CD14-positive monocyte (primary cell): ENCODE results near the gene TBC1D5. TPM values are rescaled to one million over a fixed set of nuclear protein-coding genes. Genes with fewer than 3 reads are reported as not detected.

Source experiments
- DNase-seq, 3 donors: peaks; one replicate each; pipeline ENCODE4 v3.0.0-alpha.2; 2011 to 2022
- H2AFZ ChIP-seq: 2 replicates; pipeline ENCODE4 v1.6.0; 2012; ENCODE audit warnings: mild to moderate bottlenecking, low read depth, low read length, inconsistent platforms; ENCODE audit not compliant: insufficient read depth, poor library complexity, severe bottlenecking
- H3K27ac ChIP-seq, 2 donors: 1 replicate in 1 of 2; 2 replicates in 1 of 2; pipeline ENCODE4 v1.5.1; 2012 to 2013; ENCODE audit warnings: low read length in 2 of 2, control low read depth in 1 of 2, inconsistent platforms in 1 of 2, low read depth in 1 of 2, mild to moderate bottlenecking in 1 of 2
- H3K27me3 ChIP-seq, 2 donors: one replicate each; pipeline versions ENCODE4 v1.6.0 to v1.6.1; 2011 to 2013; ENCODE audit warnings: low read length in 2 of 2; ENCODE audit not compliant: control insufficient read depth in 2 of 2, insufficient read depth in 2 of 2
- H3K36me3 ChIP-seq, 2 donors: replicated peaks in 1 of 2; 1 replicate in 1 of 2; 2 replicates in 1 of 2; pipeline versions ENCODE4 v1.5.1 to v1.6.1; 2012 to 2013; ENCODE audit warnings: low read length in 2 of 2, control low read depth in 1 of 2, inconsistent platforms in 1 of 2, mild to moderate bottlenecking in 1 of 2; ENCODE audit not compliant: insufficient read depth in 2 of 2, control insufficient read depth in 1 of 2
- H3K4me1 ChIP-seq, 2 donors: 1 replicate in 1 of 2; 2 replicates in 1 of 2; pipeline versions ENCODE4 v1.5.1 to v1.6.1; 2012 to 2013; ENCODE audit warnings: low read length in 2 of 2, control low read depth in 1 of 2, inconsistent platforms in 1 of 2, mild to moderate bottlenecking in 1 of 2, moderate library complexity in 1 of 2; ENCODE audit not compliant: insufficient read depth in 2 of 2, control insufficient read depth in 1 of 2
- H3K4me2 ChIP-seq: replicated peaks from 2 replicates; pipeline ENCODE3; 2012; ENCODE audit warnings: low read length, moderate library complexity, mild to moderate bottlenecking; ENCODE audit not compliant: poor library complexity, severe bottlenecking; ENCODE audit errors: extremely low read depth
- H3K4me3 ChIP-seq, 3 experiments: fragments of 200-600 bp in 1 of 3; sonication (generic) in 1 of 3; replicated peaks in 1 of 3; 1 replicate in 2 of 3; 2 replicates in 1 of 3; pipeline ENCODE4 v1.5.1; 2011 to 2013; ENCODE audit warnings: low read length in 3 of 3, mild to moderate bottlenecking in 3 of 3, control low read depth in 2 of 3, low read depth in 2 of 3, inconsistent platforms in 1 of 3, moderate library complexity in 1 of 3
- H3K79me2 ChIP-seq: 2 replicates; pipeline ENCODE4 v1.6.0; 2012; ENCODE audit warnings: mild to moderate bottlenecking, control low read depth, inconsistent platforms, low read length, moderate library complexity; ENCODE audit not compliant: insufficient read depth
- H3K9ac ChIP-seq: 2 replicates; pipeline ENCODE4 v1.6.0; 2017; ENCODE audit warnings: low read length, mild to moderate bottlenecking; ENCODE audit not compliant: insufficient read depth, poor library complexity, severe bottlenecking
- H3K9me3 ChIP-seq, 2 donors: replicated peaks in 1 of 2; 1 replicate in 1 of 2; 2 replicates in 1 of 2; pipeline versions ENCODE4 v1.5.1 to v1.6.1; 2012 to 2013; ENCODE audit warnings: low read length in 2 of 2, control low read depth in 1 of 2; ENCODE audit not compliant: control insufficient read depth in 1 of 2, insufficient read depth in 1 of 2
- H4K20me1 ChIP-seq: 2 replicates; pipeline ENCODE4 v1.6.0; 2012; ENCODE audit warnings: mild to moderate bottlenecking, low read length, control low read depth, moderate library complexity; ENCODE audit not compliant: insufficient read depth
- H3K27ac Mint-ChIP-seq, 7 donors: one replicate each; pipeline ENCODE4 v1.8.0; 2020; ENCODE audit warnings: mild to moderate bottlenecking in 7 of 7, mixed read lengths in 7 of 7, moderate library complexity in 6 of 7, inconsistent platforms in 2 of 7
- H3K27me3 Mint-ChIP-seq, 3 donors: one replicate each; pipeline ENCODE4 v1.8.0; 2021 to 2022; ENCODE audit warnings: low read depth in 3 of 3, mild to moderate bottlenecking in 3 of 3, mixed read lengths in 3 of 3, moderate library complexity in 3 of 3, inconsistent platforms in 1 of 3
- H3K36me3 Mint-ChIP-seq, 2 donors: one replicate each; pipeline ENCODE4 v1.8.0; 2020; ENCODE audit warnings: mixed read lengths in 2 of 2, inconsistent platforms in 1 of 2, mild to moderate bottlenecking in 1 of 2
- H3K4me1 Mint-ChIP-seq: one replicate; pipeline ENCODE4 v1.8.0; 2020; ENCODE audit warnings: mild to moderate bottlenecking, mixed read lengths
- H3K4me3 Mint-ChIP-seq, 2 donors: one replicate each; pipeline ENCODE4 v1.8.0; 2020; ENCODE audit warnings: mild to moderate bottlenecking in 2 of 2, mixed read lengths in 2 of 2, moderate library complexity in 1 of 2
- H3K9me3 Mint-ChIP-seq, 7 donors: one replicate each; pipeline ENCODE4 v1.8.0; 2020 to 2022; ENCODE audit warnings: mixed read lengths in 7 of 7, mild to moderate bottlenecking in 6 of 7, moderate library complexity in 6 of 7, inconsistent platforms in 2 of 7
- WGBS: methylation state at CpG from one replicate; pipeline ENCODE4 v1.1.5; 2013; ENCODE audit warnings: missing lambda C conversion rate; ENCODE audit not compliant: insufficient coverage; 5-methylcytosine and 5-hydroxymethylcytosine counted together
- intact Hi-C, 2 donors: fragments of 100-400 bp; cut with micrococcal nuclease; formaldehyde crosslinking; loops; one replicate each; pipeline versions ENCODE4 v1.15.0 to v1.15.1; 2023
- polyA plus RNA-seq, 3 donors: library from polyadenylated mRNA; depleted of rRNA in 1 of 3; unstranded in 2 of 3; stranded (reverse) in 1 of 3; fragments of 300-500 nt in 2 of 3; fragments of >200 nt in 1 of 3; fragmentation: Illumina TruSeq in 2 of 3; gene quantifications; 1 replicate in 2 of 3; 2 replicates in 1 of 3; pipeline ENCODE4 v1.2.3, GENCODE V29; 2012 to 2021
- TF ChIP-seq, protein P1 (sequence below): fragments of 200-600 bp; IDR thresholded peaks from one replicate; pipeline ENCODE4 v1.8.0; 2022; ENCODE audit warnings: antibody characterized with exemption, mild to moderate bottlenecking

The TBC1D5 gene
- polyA plus RNA-seq, 3 donors: 17.6 to 35.3 (median 21.0) TPM

DNA sequence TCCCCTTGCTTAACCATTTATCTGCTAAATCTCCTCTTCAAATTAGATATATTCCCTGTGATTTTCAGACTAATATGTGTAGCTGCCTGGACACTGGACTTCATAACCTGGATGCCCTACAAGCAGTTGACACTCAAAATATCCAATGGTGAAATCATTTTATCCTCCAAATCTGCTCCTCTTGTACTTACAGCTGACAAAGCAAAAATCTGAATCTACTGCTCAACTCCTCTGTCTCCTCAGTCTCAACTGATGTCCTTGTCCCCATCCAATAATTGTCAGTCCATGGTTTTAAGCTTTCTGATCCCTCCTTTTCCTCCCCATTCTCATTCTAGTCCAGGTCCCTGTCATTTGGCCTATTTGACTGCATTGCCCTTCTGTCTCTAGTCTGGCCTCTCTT, 411.8 kb downstream of the TBC1D5 start:
- intact Hi-C loops: no loop called here
- Histone ChIP-seq H3K4me1 (no peaks in the 10 kb centered on the region), H3K79me2 (no peaks in the 10 kb centered on the region), H3K9me3 (no peaks in the 10 kb centered on the region), H2AFZ (no peak overlapping the region), H3K36me3 (peaks cover 0 to 2% of the 10 kb centered on the region in 2 donors), H3K9ac (no peak overlapping the region), H3K27ac (no peak overlapping the region), H3K27me3 (no peaks in the 10 kb centered on the region), H3K4me2 (no peak overlapping the region), H3K4me3 (no peak overlapping the region), H4K20me1 (no peaks in the 10 kb centered on the region)
- Mint-ChIP-seq H3K27ac (no peak overlapping the region), H3K36me3 (peaks cover 3 to 9% of the 10 kb centered on the region in 2 donors), H3K4me3 (no peak overlapping the region), H3K27me3 (no peaks in the 10 kb centered on the region), H3K4me1 (no peaks in the 10 kb centered on the region), H3K9me3 (no peaks in the 10 kb centered on the region)
- no peak for DNase-seq
- TF ChIP-seq, protein P1, sequence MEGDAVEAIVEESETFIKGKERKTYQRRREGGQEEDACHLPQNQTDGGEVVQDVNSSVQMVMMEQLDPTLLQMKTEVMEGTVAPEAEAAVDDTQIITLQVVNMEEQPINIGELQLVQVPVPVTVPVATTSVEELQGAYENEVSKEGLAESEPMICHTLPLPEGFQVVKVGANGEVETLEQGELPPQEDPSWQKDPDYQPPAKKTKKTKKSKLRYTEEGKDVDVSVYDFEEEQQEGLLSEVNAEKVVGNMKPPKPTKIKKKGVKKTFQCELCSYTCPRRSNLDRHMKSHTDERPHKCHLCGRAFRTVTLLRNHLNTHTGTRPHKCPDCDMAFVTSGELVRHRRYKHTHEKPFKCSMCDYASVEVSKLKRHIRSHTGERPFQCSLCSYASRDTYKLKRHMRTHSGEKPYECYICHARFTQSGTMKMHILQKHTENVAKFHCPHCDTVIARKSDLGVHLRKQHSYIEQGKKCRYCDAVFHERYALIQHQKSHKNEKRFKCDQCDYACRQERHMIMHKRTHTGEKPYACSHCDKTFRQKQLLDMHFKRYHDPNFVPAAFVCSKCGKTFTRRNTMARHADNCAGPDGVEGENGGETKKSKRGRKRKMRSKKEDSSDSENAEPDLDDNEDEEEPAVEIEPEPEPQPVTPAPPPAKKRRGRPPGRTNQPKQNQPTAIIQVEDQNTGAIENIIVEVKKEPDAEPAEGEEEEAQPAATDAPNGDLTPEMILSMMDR: no peak

DNA sequence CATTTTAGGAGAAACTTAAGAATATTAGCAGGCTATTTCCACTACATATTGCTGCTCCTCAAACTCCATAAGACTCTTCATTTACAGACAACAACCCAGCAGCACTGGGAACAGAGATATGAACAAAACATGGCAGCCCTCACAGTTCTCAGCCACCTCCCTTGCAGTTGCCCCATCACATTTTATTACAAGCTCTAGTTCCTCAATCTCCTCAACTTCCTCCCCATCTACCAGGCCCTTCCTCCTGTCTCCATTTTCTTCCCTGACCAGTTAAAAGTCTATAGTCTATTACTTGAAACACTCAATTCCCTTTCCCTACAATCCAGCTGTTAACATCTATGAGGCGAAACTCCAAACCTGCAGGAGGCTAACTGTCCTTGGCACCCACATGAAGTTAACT, 412.5 kb downstream of the TBC1D5 start:
- 100% methylated on average over 1 of the region's 1 CpG for WGBS
- Histone ChIP-seq H3K9ac (no peak overlapping the region), H3K4me2 (no peak overlapping the region), H3K4me3 (no peak overlapping the region), H3K79me2 (no peaks in the 10 kb centered on the region), H3K36me3 (peaks cover 0 to 2% of the 10 kb centered on the region in 2 donors), H3K27ac (no peak overlapping the region), H2AFZ (no peak overlapping the region), H3K27me3 (no peaks in the 10 kb centered on the region), H4K20me1 (no peaks in the 10 kb centered on the region), H3K9me3 (no peaks in the 10 kb centered on the region), H3K4me1 (no peaks in the 10 kb centered on the region)
- Mint-ChIP-seq H3K27me3 (no peaks in the 10 kb centered on the region), H3K27ac (no peak overlapping the region), H3K9me3 (peaks cover 0 to 2% (median 0%) of the 10 kb centered on the region in 7 donors), H3K4me3 (no peak overlapping the region), H3K36me3 (peaks cover 3 to 9% of the 10 kb centered on the region in 2 donors), H3K4me1 (no peaks in the 10 kb centered on the region)
- intact Hi-C loops: no loop called here
- TF ChIP-seq, protein P1: no peak
- DNase-seq: peak; percentile 2 to 17 (median 10)
